Prostate gland (tissue), 2 donors: ENCODE results near the gene RPL29.
"Not testable (repeated sequence)": the region's sequence is repeated elsewhere in the genome, so short reads cannot be mapped to it uniquely, and the experiment has no call there.

Source experiments
- POLR2AphosphoS5 ChIP-seq: sonication (generic); formaldehyde crosslinking; IDR thresholded peaks from one replicate; pipeline ENCODE4 v1.6.1; 2017; ENCODE audit warnings: antibody characterized with exemption
- TF ChIP-seq, protein P1 (sequence below), 4 experiments: fragments of 200-600 bp in 2 of 4; fragments of 450-650 bp in 2 of 4; sonication (generic) in 2 of 4; IDR thresholded peaks; 1 replicate in 3 of 4; 2 replicates in 1 of 4; pipeline ENCODE4 v1.5.1; 2016 to 2019; ENCODE audit warnings: antibody characterized with exemption in 4 of 4, mild to moderate bottlenecking in 2 of 4, moderate library complexity in 2 of 4

DNA sequence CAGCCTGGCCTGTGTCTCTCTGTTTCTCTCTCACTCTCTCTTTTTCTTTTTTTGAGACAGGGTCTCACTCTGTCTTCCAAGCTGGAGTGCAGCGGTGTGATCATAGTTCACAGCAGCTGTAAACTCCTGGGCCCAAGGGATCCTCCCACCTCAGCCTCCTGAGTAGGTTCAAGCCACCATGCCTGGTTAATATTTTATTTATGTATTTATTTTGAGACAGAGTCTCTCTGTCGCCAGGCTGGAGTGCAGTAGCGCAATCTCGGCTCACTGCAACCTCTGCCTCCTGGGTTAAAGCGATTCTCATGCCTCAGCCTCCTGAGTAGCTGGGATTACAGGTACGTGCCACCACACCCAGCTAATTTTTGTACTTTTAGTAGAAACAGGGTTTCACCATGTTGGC, 38.1 kb upstream of the RPL29 start:
- TF ChIP-seq, protein P1, sequence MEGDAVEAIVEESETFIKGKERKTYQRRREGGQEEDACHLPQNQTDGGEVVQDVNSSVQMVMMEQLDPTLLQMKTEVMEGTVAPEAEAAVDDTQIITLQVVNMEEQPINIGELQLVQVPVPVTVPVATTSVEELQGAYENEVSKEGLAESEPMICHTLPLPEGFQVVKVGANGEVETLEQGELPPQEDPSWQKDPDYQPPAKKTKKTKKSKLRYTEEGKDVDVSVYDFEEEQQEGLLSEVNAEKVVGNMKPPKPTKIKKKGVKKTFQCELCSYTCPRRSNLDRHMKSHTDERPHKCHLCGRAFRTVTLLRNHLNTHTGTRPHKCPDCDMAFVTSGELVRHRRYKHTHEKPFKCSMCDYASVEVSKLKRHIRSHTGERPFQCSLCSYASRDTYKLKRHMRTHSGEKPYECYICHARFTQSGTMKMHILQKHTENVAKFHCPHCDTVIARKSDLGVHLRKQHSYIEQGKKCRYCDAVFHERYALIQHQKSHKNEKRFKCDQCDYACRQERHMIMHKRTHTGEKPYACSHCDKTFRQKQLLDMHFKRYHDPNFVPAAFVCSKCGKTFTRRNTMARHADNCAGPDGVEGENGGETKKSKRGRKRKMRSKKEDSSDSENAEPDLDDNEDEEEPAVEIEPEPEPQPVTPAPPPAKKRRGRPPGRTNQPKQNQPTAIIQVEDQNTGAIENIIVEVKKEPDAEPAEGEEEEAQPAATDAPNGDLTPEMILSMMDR (IDR thresholded peaks at IDR 0.05), result not testable (repeated sequence)
- TF ChIP-seq POLR2AphosphoS5, result not testable (repeated sequence)
